A673 (cell line): Measurements from ENCODE around the gene TPD52L3. TPM values are rescaled to one million over a fixed set of nuclear protein-coding genes. Genes with fewer than 3 reads are reported as not detected.

Experiments used
- Bru-seq: library from RNA; stranded (reverse); fragments of 400-500 nt; gene quantifications from one replicate; lab custom pipeline; 2021; lab: Mats Ljungman, UMichigan
- BruChase-seq, 2 experiments: library from RNA; stranded (reverse); fragments of 400-500 nt; gene quantifications; one replicate each; lab custom pipeline; 2021; lab: Mats Ljungman, UMichigan
- BruUV-seq: library from RNA; stranded (reverse); fragments of 400-500 nt; replicated peaks from 2 replicates; lab custom pipeline; 2021; lab: Mats Ljungman, UMichigan
- CTCF ChIA-PET: fragments of 300-600 bp; sonication (Branson Sonifier 250); formaldehyde crosslinking; loops from one replicate; lab custom pipeline; 2022; ENCODE audit warnings: antibody characterized with exemption; lab: Charles Lee
- POLR2A ChIA-PET: fragments of 300-600 bp; sonication (Branson Sonifier 250); formaldehyde crosslinking; loops from one replicate; lab custom pipeline; 2022; ENCODE audit warnings: antibody characterized with exemption; ENCODE audit not compliant: low non-redundant PET; lab: Charles Lee
- DNase-seq: peaks from one replicate; pipeline ENCODE4 v3.0.0-alpha.2; 2015; ENCODE audit warnings: low spot score
- H3K27ac ChIP-seq: fragments of 200-600 bp; sonication (generic); 2 replicates; pipeline ENCODE4 v1.5.1; 2016; ENCODE audit warnings: mixed run types, low read depth, mild to moderate bottlenecking, mixed read lengths, antibody characterized with exemption, low read length; ENCODE audit not compliant: poor library complexity, severe bottlenecking
- H3K27me3 ChIP-seq: fragments of 200-600 bp; sonication (generic); replicated peaks from 2 replicates; pipeline ENCODE4 v1.6.1; 2017; ENCODE audit warnings: mixed run types, low read depth, mild to moderate bottlenecking, mixed read lengths, antibody characterized with exemption, low read length; ENCODE audit not compliant: insufficient read depth, poor library complexity
- H3K36me3 ChIP-seq: fragments of 200-600 bp; sonication (generic); 2 replicates; pipeline ENCODE4 v1.6.1; 2016; ENCODE audit warnings: mixed run types, mild to moderate bottlenecking, mixed read lengths, antibody characterized with exemption, low read length; ENCODE audit not compliant: insufficient read depth, poor library complexity, severe bottlenecking
- H3K4me1 ChIP-seq: fragments of 200-600 bp; sonication (generic); 2 replicates; pipeline ENCODE4 v1.6.1; 2017; ENCODE audit warnings: mixed run types, mild to moderate bottlenecking, mixed read lengths, antibody characterized with exemption, low read length; ENCODE audit not compliant: insufficient read depth, poor library complexity, severe bottlenecking
- H3K4me3 ChIP-seq: fragments of 200-600 bp; sonication (generic); 2 replicates; pipeline ENCODE4 v1.5.1; 2016; ENCODE audit warnings: low read depth, mixed run types, mild to moderate bottlenecking, mixed read lengths, low read length; ENCODE audit not compliant: poor library complexity, severe bottlenecking
- H3K9me3 ChIP-seq: fragments of 200-600 bp; sonication (generic); 2 replicates; pipeline ENCODE4 v1.6.1; 2016; ENCODE audit warnings: mixed run types, low read depth, mild to moderate bottlenecking, mixed read lengths, antibody characterized with exemption, low read length; ENCODE audit not compliant: poor library complexity, severe bottlenecking
- CTCF ChIP-seq: fragments of 300-800, 200-600 bp; sonication (generic); conservative IDR thresholded peaks from 2 replicates; pipeline ENCODE4 v1.5.1; 2017; ENCODE audit warnings: low read depth, mild to moderate bottlenecking, antibody characterized with exemption, low read length, moderate library complexity, mixed read lengths
- EZH2 ChIP-seq: fragments of 200-600 bp; sonication (generic); IDR thresholded peaks from 2 replicates; pipeline ENCODE4 v1.6.1; 2017; ENCODE audit warnings: borderline replicate concordance, low read depth, mild to moderate bottlenecking, mixed read lengths, antibody characterized with exemption, low read length; ENCODE audit not compliant: poor library complexity, severe bottlenecking
- intact Hi-C: fragments of 100-400 bp; cut with micrococcal nuclease; formaldehyde crosslinking; loops from one replicate; pipeline ENCODE4 v1.10.0; 2022; ENCODE audit not compliant: unreplicated experiment
- long read RNA-seq: library from polyadenylated mRNA; stranded (forward); transcript quantifications from one replicate; pipeline ENCODE4 v2.0.0, GENCODE V29; 2022
- total RNA-seq: library from RNA; stranded (reverse); gene quantifications from 2 replicates; pipeline ENCODE4 v1.2.3, GENCODE V29; 2021

The TPD52L3 gene
- total RNA-seq, result not detected in 2 replicates
- not detected for Bru-seq, nascent RNA
- BruChase-seq, experiment 1, labeled RNA remaining after a 2-hour chase, result not detected
- BruChase-seq, experiment 2, labeled RNA remaining after a 6-hour chase, result not detected
- long read RNA-seq, result 0 reads

- Histone ChIP-seq H3K4me3 (no peak within 1 kb of the TSS), H3K27ac (no peak within 1 kb of the TSS), H3K27me3 (peaks cover 16% of the 10 kb centered on the region), H3K4me1 (no peaks in the 10 kb centered on the region), H3K9me3 (no peaks in the 10 kb centered on the region), H3K36me3 (no peaks in the 10 kb centered on the region)
- TF ChIP-seq CTCF (no peak), EZH2 (no peak)
- CTCF ChIA-PET, result no interaction called here
- no peak for DNase-seq
- intact Hi-C loops, result no loop called here
- BruUV-seq, result no TSS peak
- POLR2A ChIA-PET, result no interaction called here
Measured at GRCh38 chr9:6328103-6328502, at the start of gene TPD52L3. TSS of gene TPD52L3 (plus strand) at chr9:6328375. CDS start at chr9:6328596, 221 bp downstream.

- Histone ChIP-seq H3K4me1 (no peaks in the 10 kb centered on the region), H3K36me3 (no peaks in the 10 kb centered on the region), H3K9me3 (no peaks in the 10 kb centered on the region), H3K4me3 (no peak overlapping the region), H3K27ac (no peak overlapping the region), H3K27me3 (no peaks in the 10 kb centered on the region)
- no peak for TF ChIP-seq EZH2
- TF ChIP-seq CTCF, result no peak
- CTCF ChIA-PET, result no interaction called here
- POLR2A ChIA-PET, result no interaction called here
- intact Hi-C loops, result no loop called here
- no TSS peak for BruUV-seq
- DNase-seq, result no peak
Measured at GRCh38 chr9:6301858-6302257, 26.3 kb upstream of the TPD52L3 start.

- no peaks in the 10 kb centered on the region for H3K4me1 ChIP-seq
- BruUV-seq, result no TSS peak
- DNase-seq, result no peak
- H3K4me3 ChIP-seq, result no peak overlapping the region
- no peak overlapping the region for H3K27ac ChIP-seq
- intact Hi-C loops, result no loop called here
- no peaks in the 10 kb centered on the region for H3K36me3 ChIP-seq
- POLR2A ChIA-PET, result no interaction called here
- H3K27me3 ChIP-seq, result peaks cover 4% of the 10 kb centered on the region
- CTCF ChIA-PET, result no interaction called here
- no peak for TF ChIP-seq CTCF
- TF ChIP-seq EZH2, result no peak
- H3K9me3 ChIP-seq, result no peaks in the 10 kb centered on the region
Measured at GRCh38 chr9:6302417-6302816, 25.8 kb upstream of the TPD52L3 start.
